ENCODE data around the gene ABAT.

Gene ABAT

GRCh38 chr16:8807189-8807588 is 132.8 kb downstream of the ABAT start:
- in situ Hi-C loops (cut with MboI; ENCODE audit: low sequenced_read_pairs), result no loop called here

- in situ Hi-C loops (cut with MboI; ENCODE audit: low sequenced_read_pairs), result no loop called here
Measured at GRCh38 chr16:8808009-8808408, 133.6 kb downstream of the ABAT start.

DNA sequence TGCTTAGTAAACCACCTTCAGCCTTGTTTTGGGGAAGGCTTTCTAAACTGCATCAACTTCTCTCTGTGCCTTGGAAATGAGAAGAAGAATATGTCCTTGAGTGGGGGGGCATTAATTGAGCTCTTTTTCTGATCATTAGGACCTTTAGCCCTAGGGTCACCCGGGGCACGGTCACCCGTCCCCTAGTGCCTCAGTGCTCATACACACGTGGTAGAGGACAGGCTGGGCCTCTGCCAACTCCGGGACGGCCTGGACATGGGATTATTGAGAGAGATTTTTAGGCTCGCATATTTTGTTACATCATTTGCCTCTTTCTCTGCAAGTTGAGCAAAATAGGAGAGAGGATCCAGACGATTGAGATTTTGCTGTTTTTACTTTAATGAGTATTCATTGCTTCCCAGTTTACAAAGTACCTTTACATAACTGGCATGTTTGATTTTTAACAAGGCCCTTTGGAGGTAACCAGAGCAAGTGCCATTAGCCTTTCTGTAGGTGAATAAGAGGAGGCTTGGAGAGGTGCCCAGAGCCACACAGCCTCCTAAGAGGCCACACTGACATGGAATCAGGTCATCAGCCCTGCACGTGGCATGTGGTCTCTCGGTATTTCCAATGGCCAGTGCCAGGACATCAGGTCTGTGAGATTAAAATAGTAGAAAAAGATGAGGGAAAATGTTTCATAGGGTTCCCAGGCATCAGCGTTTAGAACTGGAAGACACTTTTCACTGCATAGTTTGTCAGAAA is 134.4 kb downstream of the ABAT start:
- in situ Hi-C loops (cut with MboI; ENCODE audit: low sequenced_read_pairs), result no loop called here

DNA sequence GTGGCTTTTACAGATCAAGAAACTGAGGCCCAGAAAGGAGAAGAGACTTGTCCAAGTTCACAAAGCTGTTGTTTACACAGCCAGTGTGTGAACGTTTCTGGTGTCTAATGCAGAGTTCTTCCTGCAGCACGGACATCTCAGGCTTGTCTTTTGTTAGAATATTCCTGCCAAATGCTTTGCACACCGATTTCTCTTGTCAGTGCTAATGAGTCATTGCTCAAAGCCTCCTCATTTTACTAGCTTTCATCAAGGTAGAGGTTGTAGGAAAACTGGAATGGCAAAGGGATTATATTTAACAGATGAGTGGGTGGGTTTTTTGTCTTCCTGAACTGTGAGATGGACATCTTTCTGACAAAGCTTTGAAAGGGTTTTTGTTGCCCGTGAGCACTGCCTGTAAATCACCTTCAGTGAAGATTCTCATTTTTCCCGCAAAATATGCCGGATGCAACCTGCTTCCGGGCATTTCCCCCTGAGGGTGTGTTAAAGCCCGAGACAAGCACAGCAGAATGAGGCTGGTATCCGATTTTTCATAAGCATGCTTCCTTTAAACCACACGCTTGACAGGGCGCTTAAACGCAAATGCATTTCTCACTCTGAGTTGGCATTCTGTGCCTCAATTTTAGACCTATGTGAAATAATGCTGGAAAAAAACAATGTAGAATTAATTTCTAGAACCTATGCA is 137.9 kb downstream of the ABAT start:
- in situ Hi-C loops (cut with MboI; ENCODE audit: low sequenced_read_pairs), result no loop called here

- in situ Hi-C loops (cut with MboI; ENCODE audit: low sequenced_read_pairs), result no loop called here
Measured at GRCh38 chr16:8814095-8814806, 139.8 kb downstream of the ABAT start.

DNA sequence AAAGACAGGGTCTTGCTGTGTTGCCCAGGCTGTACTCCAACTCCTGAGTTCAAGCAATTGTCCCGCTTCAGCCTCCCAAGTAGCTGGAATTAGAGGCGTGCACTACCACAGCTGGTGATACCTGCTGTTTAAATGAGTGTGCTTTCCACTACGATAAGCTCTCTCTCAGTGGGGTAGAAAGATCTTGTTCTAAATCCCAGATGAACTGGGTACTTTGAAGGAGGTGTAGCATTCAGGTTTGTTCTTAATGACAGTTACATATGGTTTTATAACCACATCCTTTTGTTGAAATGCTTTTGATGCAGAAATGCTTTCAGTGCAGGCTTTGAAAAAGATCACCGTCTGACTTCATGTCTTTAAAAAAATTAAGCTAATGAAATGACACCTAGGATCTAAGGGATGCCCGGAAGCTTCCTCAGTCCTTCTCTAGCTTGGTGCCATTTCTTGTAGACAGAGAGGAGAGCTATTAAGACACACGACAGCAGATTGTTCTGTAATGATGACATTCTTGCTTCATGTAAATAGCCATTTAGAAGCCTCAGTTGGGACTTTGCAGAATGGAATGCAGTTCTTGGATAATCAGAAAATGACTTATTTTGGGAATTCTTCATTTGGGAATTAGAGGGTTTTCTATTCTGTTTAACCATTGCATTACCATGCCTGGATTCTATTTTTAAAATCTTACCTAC is 142.7 kb downstream of the ABAT start:
- in situ Hi-C loops (cut with MboI; ENCODE audit: low sequenced_read_pairs), result no loop called here

- in situ Hi-C loops (cut with MboI; ENCODE audit: low sequenced_read_pairs), result no loop called here
Measured at GRCh38 chr16:8818504-8819270, 144.3 kb downstream of the ABAT start.

GRCh38 chr16:8819411-8820034 is 145.1 kb downstream of the ABAT start:
- in situ Hi-C loops (cut with MboI; ENCODE audit: low sequenced_read_pairs), result no loop called here

DNA sequence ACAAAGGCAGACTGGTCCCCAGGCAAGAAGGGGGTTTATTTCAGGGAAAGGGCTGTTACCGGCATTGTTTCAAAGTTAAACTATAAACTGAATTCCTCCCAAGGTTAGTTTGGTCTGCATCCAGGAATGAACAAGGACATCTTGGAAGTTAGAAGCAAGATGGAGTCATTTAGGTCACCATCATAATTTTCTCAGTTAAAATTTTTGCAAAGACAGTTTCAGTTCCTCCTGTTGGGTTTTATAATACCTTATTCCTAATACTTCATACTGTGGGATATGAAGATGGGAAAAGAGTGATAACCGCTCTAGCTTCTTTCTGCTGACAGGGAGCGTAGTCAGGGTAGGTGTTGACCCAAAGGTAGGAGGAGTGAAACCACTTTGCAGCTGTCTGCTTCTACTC is 148.0 kb downstream of the ABAT start:
- in situ Hi-C loops (cut with MboI; ENCODE audit: low sequenced_read_pairs), result no loop called here

GRCh38 chr16:8826278-8826879 is 152.0 kb downstream of the ABAT start:
- in situ Hi-C loops (cut with MboI; ENCODE audit: low sequenced_read_pairs), result no loop called here

GRCh38 chr16:8828541-8829165 is 154.2 kb downstream of the ABAT start:
- in situ Hi-C loops (cut with MboI; ENCODE audit: low sequenced_read_pairs), result no loop called here

DNA sequence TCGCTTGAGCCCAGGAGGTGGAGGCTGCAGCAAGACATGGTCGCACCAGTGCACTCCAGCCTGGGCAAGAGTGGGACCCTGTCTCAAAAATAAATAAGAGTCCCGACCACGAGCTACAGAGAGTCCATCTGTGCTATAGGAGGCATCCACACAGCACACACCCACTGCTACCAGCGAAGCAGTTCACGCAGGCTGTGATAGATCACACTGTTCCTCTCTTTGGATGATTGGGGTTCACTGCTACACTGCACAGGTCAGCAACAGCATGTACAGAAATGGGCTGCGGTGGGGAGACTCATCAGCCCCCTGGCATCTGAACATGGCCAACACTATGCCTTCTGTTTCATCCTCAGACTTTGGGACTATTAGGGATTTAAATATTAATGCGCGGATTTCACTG is 157.0 kb downstream of the ABAT start:
- in situ Hi-C loops (cut with MboI; ENCODE audit: low sequenced_read_pairs), result no loop called here

DNA sequence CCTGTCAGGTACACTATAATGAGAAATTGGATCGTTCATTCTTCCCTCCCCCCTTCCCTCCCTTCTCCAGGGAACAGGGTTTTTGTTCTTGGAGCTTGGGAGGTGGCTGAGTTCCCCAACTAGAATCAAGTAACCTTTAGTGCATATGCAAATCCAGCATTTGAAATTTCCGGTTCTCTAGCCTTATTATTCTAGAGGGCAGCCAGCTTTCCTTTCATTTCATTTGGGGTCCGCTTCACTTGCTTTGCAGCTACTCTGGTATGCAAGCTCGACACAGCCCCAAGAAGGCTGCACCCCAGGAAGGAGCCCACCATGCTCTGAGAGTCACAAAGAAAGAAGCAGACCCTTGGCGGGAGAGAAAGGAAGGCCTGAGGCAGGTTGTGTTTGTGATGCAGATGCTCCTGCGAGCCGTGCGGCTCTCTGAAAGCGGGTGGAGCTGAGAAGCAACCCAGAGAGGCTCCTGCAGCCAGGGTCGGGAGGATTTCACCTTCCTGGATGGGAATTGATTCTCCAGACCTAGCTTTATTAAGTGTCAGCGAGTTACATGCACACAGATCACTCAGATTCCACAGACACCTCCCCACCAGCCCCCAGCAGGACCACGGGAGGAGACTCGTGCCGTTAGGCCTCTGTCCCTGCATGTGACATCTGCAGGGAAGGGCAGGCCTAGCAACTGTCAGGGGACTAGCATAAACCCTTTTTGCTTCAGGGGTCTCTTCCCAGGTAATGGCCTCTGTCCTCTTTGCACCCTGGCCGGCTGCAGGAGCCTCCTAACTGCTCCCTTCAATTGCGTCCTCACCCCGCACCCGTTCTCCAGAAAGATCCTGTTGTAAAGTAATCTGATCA is 157.7 kb downstream of the ABAT start:
- in situ Hi-C loops (cut with MboI; ENCODE audit: low sequenced_read_pairs), result no loop called here

- in situ Hi-C loops (cut with MboI; ENCODE audit: low sequenced_read_pairs), result no loop called here
Measured at GRCh38 chr16:8832717-8833105, 158.3 kb downstream of the ABAT start.
